Neural progenitor cell (in vitro differentiated cells): ENCODE data around the gene ATP6V0C. TPM values are rescaled to one million over a fixed set of nuclear protein-coding genes. Genes with fewer than 3 reads are reported as not detected.

Experiments used
- DNase-seq: peaks from one replicate; pipeline ENCODE4 v3.0.0-alpha.2; 2016; ENCODE audit warnings: low spot score
- H2AFZ ChIP-seq: fragments of 200-600 bp; sonication (generic); replicated peaks from 2 replicates; pipeline ENCODE4 v1.6.1; 2016; ENCODE audit warnings: antibody characterized with exemption
- H3F3A ChIP-seq: fragments of 200-600 bp; sonication (generic); 2 replicates; pipeline ENCODE4 v1.6.1; 2016; ENCODE audit warnings: antibody characterized with exemption, low read depth
- H3K27ac ChIP-seq: fragments of 200-600 bp; sonication (generic); 2 replicates; pipeline ENCODE4 v1.5.1; 2016; ENCODE audit warnings: mild to moderate bottlenecking
- H3K27me3 ChIP-seq: fragments of 200-600 bp; sonication (generic); 2 replicates; pipeline ENCODE4 v1.6.1; 2016; ENCODE audit warnings: mild to moderate bottlenecking, moderate library complexity
- H3K36me3 ChIP-seq: fragments of 200-600 bp; sonication (generic); 2 replicates; pipeline ENCODE4 v1.5.1; 2016
- H3K4me1 ChIP-seq: fragments of 200-600 bp; sonication (generic); 2 replicates; pipeline ENCODE4 v1.6.1; 2016; ENCODE audit warnings: mixed run types
- H3K4me2 ChIP-seq: fragments of 200-600 bp; sonication (generic); 2 replicates; pipeline ENCODE4 v1.6.1; 2016
- H3K4me3 ChIP-seq: fragments of 200-600 bp; sonication (generic); 2 replicates; pipeline ENCODE4 v1.5.1; 2016
- H3K79me2 ChIP-seq: fragments of 200-600 bp; sonication (generic); 2 replicates; pipeline ENCODE4 v1.6.1; 2016; ENCODE audit warnings: low read depth
- H3K9ac ChIP-seq: fragments of 200-600 bp; sonication (generic); 2 replicates; pipeline ENCODE4 v1.6.1; 2016
- H3K9me3 ChIP-seq: fragments of 200-600 bp; sonication (generic); 2 replicates; pipeline ENCODE4 v1.5.1; 2016; ENCODE audit warnings: low read depth
- H4K20me1 ChIP-seq: fragments of 200-600 bp; sonication (generic); 2 replicates; pipeline ENCODE4 v1.6.1; 2016; ENCODE audit warnings: low read depth
- H3K27ac Mint-ChIP-seq: 3 replicates; pipeline ENCODE4 v1.8.0; 2021; ENCODE audit warnings: mixed read lengths
- H3K27me3 Mint-ChIP-seq: 2 replicates; pipeline ENCODE4 v1.8.0; 2022; ENCODE audit warnings: low read depth, mild to moderate bottlenecking, inconsistent platforms, moderate library complexity, mixed read lengths; ENCODE audit not compliant: insufficient read depth
- H3K36me3 Mint-ChIP-seq: 3 replicates; pipeline ENCODE4 v1.8.0; 2021; ENCODE audit warnings: mixed read lengths
- H3K4me1 Mint-ChIP-seq: 3 replicates; pipeline ENCODE4 v1.8.0; 2021; ENCODE audit warnings: mixed read lengths
- H3K4me3 Mint-ChIP-seq: 3 replicates; pipeline ENCODE4 v1.8.0; 2021; ENCODE audit warnings: mild to moderate bottlenecking, moderate library complexity, mixed read lengths
- H3K9me3 Mint-ChIP-seq: 3 replicates; pipeline ENCODE4 v1.8.0; 2020; ENCODE audit warnings: mixed read lengths
- EZH2 ChIP-seq: fragments of 200-600 bp; sonication (generic); IDR thresholded peaks from 2 replicates; pipeline ENCODE4 v1.6.1; 2017; ENCODE audit warnings: antibody characterized with exemption, mild to moderate bottlenecking, moderate library complexity
- EZH2phosphoT487 ChIP-seq: fragments of 200-600 bp; sonication (generic); IDR thresholded peaks from 2 replicates; pipeline ENCODE4 v1.6.1; 2017; ENCODE audit warnings: antibody characterized with exemption
- total RNA-seq: library from RNA; depleted of rRNA; stranded (reverse); fragments of >200 nt; gene quantifications from 2 replicates; pipeline ENCODE4 v1.2.3, GENCODE V29; 2015; ENCODE audit warnings: low replicate concordance
- TF ChIP-seq, protein P1 (sequence below): fragments of 200-600 bp; sonication (generic); IDR thresholded peaks from 2 replicates; pipeline ENCODE4 v1.5.1; 2017; ENCODE audit warnings: antibody characterized with exemption, mild to moderate bottlenecking

Gene ATP6V0C
- total RNA-seq, 1 donor from 2014 or later, result 11.6 TPM

DNA sequence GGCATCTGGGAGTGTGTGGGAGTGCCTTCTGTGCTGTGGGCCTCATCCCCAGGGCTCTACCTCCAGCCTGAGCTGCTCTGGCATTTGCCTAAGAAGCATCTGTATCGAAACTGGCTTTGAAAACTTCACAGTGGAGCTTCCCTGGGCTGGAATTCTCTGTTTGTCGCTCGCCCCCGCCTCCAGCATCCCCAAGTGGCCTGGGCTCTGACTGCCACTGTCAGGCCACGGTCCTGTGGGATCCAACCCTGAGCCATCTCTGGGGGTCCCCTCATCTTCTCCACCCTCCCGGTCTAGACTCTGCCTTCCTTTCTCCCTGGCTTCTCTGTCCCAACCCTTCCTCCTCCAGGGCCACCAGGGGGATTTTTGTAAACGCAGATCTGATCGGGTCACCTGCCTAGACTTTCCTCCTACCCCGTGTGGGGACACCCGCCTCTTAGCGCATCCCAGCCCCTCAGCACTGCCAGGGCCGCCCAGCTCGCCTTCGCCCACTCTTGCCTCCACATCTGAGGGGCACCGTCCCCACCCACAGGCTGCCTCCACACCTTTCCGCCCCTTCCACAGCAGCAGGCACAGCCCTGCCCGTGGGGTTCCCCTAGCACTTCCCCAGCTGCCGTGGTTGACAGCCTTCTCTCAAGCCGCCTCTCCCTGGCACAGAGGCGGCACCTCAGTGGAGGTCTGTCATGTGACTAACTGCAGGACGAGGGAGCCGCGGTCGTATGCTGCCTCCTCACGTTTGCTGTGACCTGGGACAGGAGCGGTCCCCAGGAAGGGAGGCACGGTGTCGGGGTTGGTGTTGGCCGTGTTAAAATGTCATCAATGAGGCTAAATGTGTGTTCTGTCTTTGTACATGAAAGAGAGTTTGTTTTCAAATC, 26.9 kb upstream of the ATP6V0C start:
- peaks cover 14% of the 10 kb centered on the region for H4K20me1 ChIP-seq
- no peaks in the 10 kb centered on the region for H3F3A ChIP-seq
- H2AFZ ChIP-seq, result no peak overlapping the region
- Mint-ChIP-seq H3K36me3 (no peaks in the 10 kb centered on the region), H3K4me3 (peak overlapping the region; percentile 14), H3K4me1 (peaks cover 29% of the 10 kb centered on the region), H3K9me3 (no peaks in the 10 kb centered on the region), H3K27ac (peak overlapping the region; percentile 42), H3K27me3 (peaks cover 8% of the 10 kb centered on the region)
- peak; percentile 52 for DNase-seq
- H3K9me3 ChIP-seq, result no peaks in the 10 kb centered on the region
- H3K4me3 ChIP-seq, result no peak overlapping the region
- no peak for TF ChIP-seq EZH2
- no peaks in the 10 kb centered on the region for H3K79me2 ChIP-seq
- no peak overlapping the region for H3K4me2 ChIP-seq
- no peak overlapping the region for H3K27ac ChIP-seq
- no peaks in the 10 kb centered on the region for H3K36me3 ChIP-seq
- H3K27me3 ChIP-seq, result no peaks in the 10 kb centered on the region
- H3K9ac ChIP-seq, result no peak overlapping the region
- H3K4me1 ChIP-seq, result no peaks in the 10 kb centered on the region

DNA sequence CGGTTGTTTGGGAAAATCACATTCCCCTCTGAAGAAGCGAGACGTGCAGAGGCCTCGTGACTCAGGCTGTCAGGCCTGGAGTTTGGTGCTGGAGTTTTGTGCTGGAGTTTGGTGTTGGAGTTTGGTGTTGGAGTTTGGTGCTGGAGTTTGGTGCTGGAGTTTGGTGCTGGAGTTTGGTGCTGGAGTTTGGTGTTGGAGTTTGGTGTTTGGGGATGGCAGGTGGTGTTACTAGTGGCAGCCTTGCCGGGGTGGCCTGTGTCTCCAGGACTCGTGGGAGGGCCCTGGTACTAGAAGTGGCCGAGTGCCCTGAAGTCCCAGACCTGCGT, 26.3 kb upstream of the ATP6V0C start:
- Mint-ChIP-seq H3K4me1 (peaks cover 25% of the 10 kb centered on the region), H3K36me3 (no peaks in the 10 kb centered on the region), H3K4me3 (peak overlapping the region; percentile 14), H3K27me3 (peaks cover 9% of the 10 kb centered on the region), H3K27ac (peak overlapping the region; percentile 42), H3K9me3 (no peaks in the 10 kb centered on the region)
- H3K4me2 ChIP-seq, result no peak overlapping the region
- H3K9me3 ChIP-seq, result no peaks in the 10 kb centered on the region
- peaks cover 12% of the 10 kb centered on the region for H4K20me1 ChIP-seq
- no peak overlapping the region for H2AFZ ChIP-seq
- no peak overlapping the region for H3K9ac ChIP-seq
- DNase-seq, result no peak
- no peaks in the 10 kb centered on the region for H3F3A ChIP-seq
- no peaks in the 10 kb centered on the region for H3K36me3 ChIP-seq
- no peak overlapping the region for H3K27ac ChIP-seq
- no peak for TF ChIP-seq EZH2phosphoT487
- no peak for TF ChIP-seq EZH2
- TF ChIP-seq, protein P1, sequence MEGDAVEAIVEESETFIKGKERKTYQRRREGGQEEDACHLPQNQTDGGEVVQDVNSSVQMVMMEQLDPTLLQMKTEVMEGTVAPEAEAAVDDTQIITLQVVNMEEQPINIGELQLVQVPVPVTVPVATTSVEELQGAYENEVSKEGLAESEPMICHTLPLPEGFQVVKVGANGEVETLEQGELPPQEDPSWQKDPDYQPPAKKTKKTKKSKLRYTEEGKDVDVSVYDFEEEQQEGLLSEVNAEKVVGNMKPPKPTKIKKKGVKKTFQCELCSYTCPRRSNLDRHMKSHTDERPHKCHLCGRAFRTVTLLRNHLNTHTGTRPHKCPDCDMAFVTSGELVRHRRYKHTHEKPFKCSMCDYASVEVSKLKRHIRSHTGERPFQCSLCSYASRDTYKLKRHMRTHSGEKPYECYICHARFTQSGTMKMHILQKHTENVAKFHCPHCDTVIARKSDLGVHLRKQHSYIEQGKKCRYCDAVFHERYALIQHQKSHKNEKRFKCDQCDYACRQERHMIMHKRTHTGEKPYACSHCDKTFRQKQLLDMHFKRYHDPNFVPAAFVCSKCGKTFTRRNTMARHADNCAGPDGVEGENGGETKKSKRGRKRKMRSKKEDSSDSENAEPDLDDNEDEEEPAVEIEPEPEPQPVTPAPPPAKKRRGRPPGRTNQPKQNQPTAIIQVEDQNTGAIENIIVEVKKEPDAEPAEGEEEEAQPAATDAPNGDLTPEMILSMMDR, result no peak
- H3K79me2 ChIP-seq, result no peaks in the 10 kb centered on the region
- no peak overlapping the region for H3K4me3 ChIP-seq
- H3K27me3 ChIP-seq, result no peaks in the 10 kb centered on the region
- H3K4me1 ChIP-seq, result no peaks in the 10 kb centered on the region

DNA sequence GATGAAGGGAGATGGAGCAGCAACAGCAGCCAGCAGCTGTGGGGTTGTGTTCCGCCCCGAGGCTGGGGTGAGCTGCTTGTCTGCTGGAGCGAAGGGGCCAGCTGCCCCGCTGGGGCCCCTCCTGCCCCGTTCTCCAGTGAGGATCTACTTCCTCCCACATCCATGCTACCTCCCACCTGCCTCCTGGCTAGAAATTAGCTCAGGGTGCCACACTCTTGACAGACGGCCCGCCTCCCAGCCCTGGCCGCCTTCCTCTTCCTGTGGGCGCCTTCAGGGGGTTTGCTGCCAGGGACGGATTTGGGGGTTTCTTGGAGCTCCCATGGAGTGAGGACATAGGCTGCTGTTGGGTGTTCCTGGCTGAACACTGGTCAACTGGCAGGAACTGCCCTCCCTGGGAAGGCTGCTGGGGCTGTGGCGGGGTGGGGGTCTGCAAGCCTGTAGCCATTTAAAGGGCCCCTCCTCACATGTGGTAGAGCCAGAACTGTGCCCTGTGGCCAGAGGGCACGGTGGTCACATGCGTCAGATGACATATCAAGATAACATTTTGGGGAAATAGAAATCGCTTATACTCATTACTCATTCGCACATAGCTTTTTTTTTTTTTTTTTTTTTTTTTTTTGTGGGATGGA, 25.7 kb upstream of the ATP6V0C start:
- no peak for DNase-seq
- H2AFZ ChIP-seq, result no peak overlapping the region
- peaks cover 7% of the 10 kb centered on the region for H4K20me1 ChIP-seq
- no peaks in the 10 kb centered on the region for H3K36me3 Mint-ChIP-seq
- no peaks in the 10 kb centered on the region for H3K4me1 ChIP-seq
- no peaks in the 10 kb centered on the region for H3K9me3 Mint-ChIP-seq
- H3K4me2 ChIP-seq, result no peak overlapping the region
- no peak for TF ChIP-seq EZH2
- TF ChIP-seq EZH2phosphoT487, result no peak
- TF ChIP-seq, protein P1, result no peak
- peak overlapping the region; percentile 32 for H3K9ac ChIP-seq
- no peak overlapping the region for H3K27ac ChIP-seq
- H3K4me3 ChIP-seq, result no peak overlapping the region
- no peaks in the 10 kb centered on the region for H3K36me3 ChIP-seq
- H3K9me3 ChIP-seq, result no peaks in the 10 kb centered on the region
- no peaks in the 10 kb centered on the region for H3F3A ChIP-seq
- H3K79me2 ChIP-seq, result no peaks in the 10 kb centered on the region
- no peaks in the 10 kb centered on the region for H3K27me3 ChIP-seq
- H3K27me3 Mint-ChIP-seq, result peaks cover 10% of the 10 kb centered on the region
- peaks cover 25% of the 10 kb centered on the region for H3K4me1 Mint-ChIP-seq
- H3K27ac Mint-ChIP-seq, result no peak overlapping the region
- no peak overlapping the region for H3K4me3 Mint-ChIP-seq

DNA sequence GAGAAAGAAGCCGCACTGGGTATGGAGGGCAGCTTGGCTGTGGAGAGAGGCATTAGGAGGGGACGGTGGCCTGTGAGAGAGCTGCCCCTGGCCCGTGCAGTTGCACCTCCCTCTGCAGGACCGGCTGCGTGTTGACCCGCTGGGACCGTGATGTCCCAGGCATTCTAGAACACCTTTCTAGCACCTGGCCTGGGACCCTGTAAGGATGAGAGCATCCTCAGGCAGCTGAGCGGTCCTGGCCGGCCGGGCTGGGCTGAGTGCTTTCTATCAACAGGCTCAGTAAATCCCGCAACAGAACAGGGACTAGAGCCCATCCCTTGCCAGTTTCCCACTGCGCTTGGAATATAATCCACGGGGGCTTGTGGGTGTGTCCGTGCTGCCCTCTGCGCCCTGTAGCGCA, 24.2 kb upstream of the ATP6V0C start:
- H3K9me3 Mint-ChIP-seq, result no peaks in the 10 kb centered on the region
- Histone ChIP-seq H3K4me1 (no peaks in the 10 kb centered on the region), H4K20me1 (peaks cover 2% of the 10 kb centered on the region), H2AFZ (no peak overlapping the region), H3K27ac (no peak overlapping the region), H3K4me2 (no peak overlapping the region), H3K36me3 (no peaks in the 10 kb centered on the region), H3K27me3 (no peaks in the 10 kb centered on the region), H3K9me3 (no peaks in the 10 kb centered on the region), H3K9ac (no peak overlapping the region), H3K4me3 (no peak overlapping the region), H3K79me2 (no peaks in the 10 kb centered on the region), H3F3A (no peaks in the 10 kb centered on the region)
- DNase-seq, result no peak
- peaks cover 10% of the 10 kb centered on the region for H3K27me3 Mint-ChIP-seq
- H3K4me1 Mint-ChIP-seq, result peaks cover 17% of the 10 kb centered on the region
- no peak overlapping the region for H3K4me3 Mint-ChIP-seq
- H3K27ac Mint-ChIP-seq, result no peak overlapping the region
- TF ChIP-seq, protein P1, result no peak
- no peak for TF ChIP-seq EZH2phosphoT487
- no peak for TF ChIP-seq EZH2
- H3K36me3 Mint-ChIP-seq, result no peaks in the 10 kb centered on the region
